ENCODE results near the gene MGP.

MGP gene

GRCh38 chr12:14903386-14904098 is 17.9 kb upstream of the MGP start:
- no peak for DNase-seq (ENCODE audit: low read depth in 2 of 2)

GRCh38 chr12:14902465-14902864 is 16.8 kb upstream of the MGP start:
- no peak for DNase-seq (ENCODE audit: low read depth in 2 of 2)

GRCh38 chr12:14901228-14901562 is 15.5 kb upstream of the MGP start:
- no peak for DNase-seq (ENCODE audit: low read depth in 2 of 2)

- no peak for DNase-seq (ENCODE audit: low read depth in 2 of 2)
Observed at GRCh38 chr12:14900521-14901227, 15.0 kb upstream of the MGP start.

GRCh38 chr12:14896521-14897169 is 11.0 kb upstream of the MGP start:
- DNase-seq (ENCODE audit: low read depth in 2 of 2) = no peak

- DNase-seq (ENCODE audit: low read depth in 2 of 2) = no peak
Observed at GRCh38 chr12:14893506-14894250, 8.0 kb upstream of the MGP start.

- DNase-seq (ENCODE audit: low read depth in 2 of 2) = no peak
Observed at GRCh38 chr12:14892726-14893505, 7.3 kb upstream of the MGP start.

- DNase-seq (ENCODE audit: low read depth in 2 of 2) = no peak
Observed at GRCh38 chr12:14890701-14891100, 5.0 kb upstream of the MGP start.

GRCh38 chr12:14886271-14886670 is 617 bp upstream of the MGP start:
- no peak for DNase-seq (ENCODE audit: low read depth in 2 of 2)

GRCh38 chr12:14884458-14884878 is 1.2 kb downstream of the MGP start:
- peak; percentile 70 to 71 for DNase-seq (ENCODE audit: low read depth in 2 of 2)

GRCh38 chr12:14883686-14884085 is 2.0 kb downstream of the MGP start:
- no peak for DNase-seq (ENCODE audit: low read depth in 2 of 2)

GRCh38 chr12:14880890-14881453 is 4.7 kb downstream of the MGP start:
- no peak for DNase-seq (ENCODE audit: low read depth in 2 of 2)

GRCh38 chr12:14879222-14879933 is 6.3 kb downstream of the MGP start:
- no peak for DNase-seq (ENCODE audit: low read depth in 2 of 2)

GRCh38 chr12:14878488-14878887 is 7.2 kb downstream of the MGP start:
- DNase-seq (ENCODE audit: low read depth in 2 of 2) = no peak

- no peak for DNase-seq (ENCODE audit: low read depth in 2 of 2)
Observed at GRCh38 chr12:14876833-14877232, 8.8 kb downstream of the MGP start.

- DNase-seq (ENCODE audit: low read depth in 2 of 2) = no peak
Observed at GRCh38 chr12:14874882-14875281, 10.8 kb downstream of the MGP start.

- no peak for DNase-seq (ENCODE audit: low read depth in 2 of 2)
Observed at GRCh38 chr12:14873440-14874185, 12.0 kb downstream of the MGP start.

GRCh38 chr12:14871886-14872285 is 13.8 kb downstream of the MGP start:
- no peak for DNase-seq (ENCODE audit: low read depth in 2 of 2)

- no peak for DNase-seq (ENCODE audit: low read depth in 2 of 2)
Observed at GRCh38 chr12:14871247-14871646, 14.4 kb downstream of the MGP start.
